Ascending aorta (tissue), 2 donors: Measurements from ENCODE around the gene EPHX1. TPM values are rescaled to one million over a fixed set of nuclear protein-coding genes. Genes with fewer than 3 reads are reported as not detected.

Experiments
- DNase-seq, 2 donors: peaks; one replicate each; pipeline ENCODE4 v3.0.0-alpha.2; 2019; ENCODE audit warnings: low spot score in 2 of 2
- H3K27ac ChIP-seq, 2 donors: fragments of 200-600 bp; sonication (generic); one replicate each; pipeline ENCODE4 v1.5.1; 2016 to 2017; ENCODE audit warnings: mild to moderate bottlenecking in 1 of 2
- H3K27me3 ChIP-seq: fragments of 200-600 bp; sonication (generic); one replicate; pipeline ENCODE4 v1.5.1; 2017
- H3K36me3 ChIP-seq, 2 donors: fragments of 200-600 bp; sonication (generic); one replicate each; pipeline ENCODE4 v1.5.1; 2016
- H3K4me1 ChIP-seq, 2 donors: fragments of 200-600 bp; sonication (generic); one replicate each; pipeline ENCODE4 v1.5.1; 2016 to 2017; ENCODE audit warnings: mild to moderate bottlenecking in 1 of 2
- H3K4me3 ChIP-seq, 2 donors: fragments of 200-600 bp; sonication (generic); one replicate each; pipeline ENCODE4 v1.5.1; 2016 to 2017; ENCODE audit warnings: mild to moderate bottlenecking in 1 of 2
- H3K9me3 ChIP-seq, 2 donors: fragments of 200-600 bp; sonication (generic); one replicate each; pipeline ENCODE4 v1.5.1; 2016
- intact Hi-C: fragments of 100-400 bp; cut with DNase I; formaldehyde crosslinking; loops from one replicate; pipeline ENCODE4 v1.15.1; 2023
- total RNA-seq: library from RNA; depleted of rRNA; stranded (reverse); fragments of >200 nt; gene quantifications from one replicate; pipeline ENCODE4 v1.1.0, GENCODE V29; 2016
- TF ChIP-seq, protein P1 (sequence below), 3 experiments: fragments of 200-600 bp in 2 of 3; fragments of 450-650 bp in 1 of 3; sonication (generic) in 2 of 3; IDR thresholded peaks; one replicate each; pipeline ENCODE4 v1.5.1; 2016 to 2019; ENCODE audit warnings: antibody characterized with exemption in 3 of 3, mild to moderate bottlenecking in 1 of 3, moderate library complexity in 1 of 3

Gene EPHX1
- total RNA-seq, 1 donor from 2014 or later: 127 TPM

DNA sequence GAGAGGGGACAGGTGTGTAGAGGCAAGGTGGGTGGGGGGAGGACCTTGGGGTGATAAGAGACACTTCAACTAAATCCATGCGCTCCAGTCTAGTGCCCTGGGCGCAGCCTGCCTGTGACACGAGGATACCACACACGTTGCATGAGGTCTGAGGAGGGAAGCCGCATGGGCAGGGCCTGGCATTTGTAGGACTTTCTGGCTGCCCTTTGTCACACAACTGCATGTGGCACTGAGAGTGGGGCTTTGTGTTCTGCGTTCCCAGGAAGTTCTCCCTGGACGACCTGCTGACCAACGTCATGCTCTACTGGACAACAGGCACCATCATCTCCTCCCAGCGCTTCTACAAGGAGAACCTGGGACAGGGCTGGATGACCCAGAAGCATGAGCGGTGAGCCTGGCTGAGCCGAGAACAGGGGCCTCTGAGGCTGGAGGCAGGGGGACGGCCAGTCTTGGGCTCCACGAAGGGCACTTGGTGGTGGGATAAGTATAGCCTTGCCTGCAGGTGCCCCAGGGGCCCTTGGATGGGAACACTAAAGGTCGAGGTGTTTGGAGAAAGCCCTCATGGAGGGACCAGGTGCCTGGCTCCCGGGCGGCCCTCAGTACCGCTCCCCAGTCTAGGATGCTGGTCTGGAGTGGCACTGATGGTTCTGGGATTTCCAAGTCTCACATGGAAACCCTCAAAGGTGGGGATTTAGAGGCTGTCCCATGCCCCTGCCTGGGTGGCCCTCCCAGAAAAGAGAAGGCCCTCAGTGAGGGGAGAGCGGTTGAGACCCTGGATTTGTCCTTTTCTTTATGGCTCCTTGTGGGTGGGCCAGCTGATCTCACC, 34.5 kb downstream of the EPHX1 start:
- intact Hi-C loops: loop anchor here (1.0 kb wide), 3 partner anchors 34 to 369 kb away; partner anchors contain the start of gene EPHX1
- peak overlapping the region in 1 of 2 donors; percentile 35 for H3K27ac ChIP-seq
- no peaks in the 10 kb centered on the region for H3K27me3 ChIP-seq
- DNase-seq: no peak
- peaks cover 0 to 2% of the 10 kb centered on the region in 2 donors for H3K4me1 ChIP-seq
- peaks cover 50 to 53% of the 10 kb centered on the region in 2 donors for H3K36me3 ChIP-seq
- H3K9me3 ChIP-seq: no peaks in the 10 kb centered on the region
- TF ChIP-seq, protein P1, sequence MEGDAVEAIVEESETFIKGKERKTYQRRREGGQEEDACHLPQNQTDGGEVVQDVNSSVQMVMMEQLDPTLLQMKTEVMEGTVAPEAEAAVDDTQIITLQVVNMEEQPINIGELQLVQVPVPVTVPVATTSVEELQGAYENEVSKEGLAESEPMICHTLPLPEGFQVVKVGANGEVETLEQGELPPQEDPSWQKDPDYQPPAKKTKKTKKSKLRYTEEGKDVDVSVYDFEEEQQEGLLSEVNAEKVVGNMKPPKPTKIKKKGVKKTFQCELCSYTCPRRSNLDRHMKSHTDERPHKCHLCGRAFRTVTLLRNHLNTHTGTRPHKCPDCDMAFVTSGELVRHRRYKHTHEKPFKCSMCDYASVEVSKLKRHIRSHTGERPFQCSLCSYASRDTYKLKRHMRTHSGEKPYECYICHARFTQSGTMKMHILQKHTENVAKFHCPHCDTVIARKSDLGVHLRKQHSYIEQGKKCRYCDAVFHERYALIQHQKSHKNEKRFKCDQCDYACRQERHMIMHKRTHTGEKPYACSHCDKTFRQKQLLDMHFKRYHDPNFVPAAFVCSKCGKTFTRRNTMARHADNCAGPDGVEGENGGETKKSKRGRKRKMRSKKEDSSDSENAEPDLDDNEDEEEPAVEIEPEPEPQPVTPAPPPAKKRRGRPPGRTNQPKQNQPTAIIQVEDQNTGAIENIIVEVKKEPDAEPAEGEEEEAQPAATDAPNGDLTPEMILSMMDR (IDR thresholded peaks at IDR 0.05): no peak
- H3K4me3 ChIP-seq: no peak overlapping the region

DNA sequence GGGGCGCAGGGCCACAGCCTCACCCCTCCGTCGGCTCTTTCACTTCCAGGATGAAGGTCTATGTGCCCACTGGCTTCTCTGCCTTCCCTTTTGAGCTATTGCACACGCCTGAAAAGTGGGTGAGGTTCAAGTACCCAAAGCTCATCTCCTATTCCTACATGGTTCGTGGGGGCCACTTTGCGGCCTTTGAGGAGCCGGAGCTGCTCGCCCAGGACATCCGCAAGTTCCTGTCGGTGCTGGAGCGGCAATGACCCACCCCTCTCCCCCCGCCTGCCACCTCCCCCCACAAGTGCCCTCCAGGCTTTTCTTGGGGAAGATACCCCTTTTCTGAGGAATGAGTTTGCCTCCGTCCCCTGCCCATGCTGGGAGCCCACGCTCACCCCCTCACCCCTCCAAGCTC, 35.2 kb downstream of the EPHX1 start:
- Histone ChIP-seq H3K27me3 (no peaks in the 10 kb centered on the region), H3K27ac (peak overlapping the region in 1 of 2 donors; percentile 35), H3K4me1 (peaks cover 0 to 2% of the 10 kb centered on the region in 2 donors), H3K4me3 (no peak overlapping the region), H3K36me3 (peaks cover 43 to 47% of the 10 kb centered on the region in 2 donors), H3K9me3 (no peaks in the 10 kb centered on the region)
- TF ChIP-seq, protein P1 (IDR thresholded peaks at IDR 0.05): no peak
- intact Hi-C loops: loop anchor here (1.0 kb wide), 2 partner anchors 67 to 370 kb away; no protein-coding TSS in a partner anchor
- no peak for DNase-seq

DNA sequence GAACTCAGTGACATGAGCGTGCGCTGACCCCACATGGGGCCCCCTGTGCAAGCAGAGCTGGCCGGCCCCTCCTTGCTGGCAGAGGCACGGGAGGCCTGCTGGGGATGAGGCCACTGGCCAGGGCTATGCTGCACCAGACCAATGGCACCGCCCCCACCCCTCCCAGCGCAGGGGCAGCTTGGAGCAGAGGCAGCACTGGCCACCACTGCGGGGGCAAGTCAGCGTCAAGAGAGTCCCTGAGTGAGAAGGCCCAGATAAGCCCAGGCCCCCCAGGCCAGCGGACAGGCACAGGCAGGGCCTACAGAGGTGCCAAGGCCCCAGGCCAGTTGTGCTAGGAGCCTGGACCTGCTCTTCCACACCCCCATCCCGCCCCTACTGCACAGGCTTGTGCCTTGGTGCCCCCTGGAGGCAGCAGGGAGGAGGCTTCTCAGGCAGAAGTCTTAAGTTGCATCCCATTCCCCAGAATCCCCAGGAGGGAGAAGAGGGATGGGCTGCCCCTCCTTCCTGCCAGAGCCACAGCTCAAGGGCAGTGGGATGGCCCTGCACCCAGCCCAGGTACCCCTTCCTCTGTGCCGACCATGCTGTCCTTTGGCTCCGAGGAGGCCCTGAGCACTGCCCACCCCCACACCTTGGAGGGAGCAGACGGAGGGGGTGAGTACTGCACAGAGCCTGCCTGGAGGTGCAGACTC, 35.8 kb downstream of the EPHX1 start:
- DNase-seq: peak in 1 of 2 donors; percentile 89
- intact Hi-C loops: loop anchor here (1.0 kb wide), 2 partner anchors 67 to 370 kb away; no protein-coding TSS in a partner anchor
- Histone ChIP-seq H3K36me3 (peaks cover 39 to 42% of the 10 kb centered on the region in 2 donors), H3K9me3 (no peaks in the 10 kb centered on the region), H3K4me3 (no peak overlapping the region), H3K27me3 (no peaks in the 10 kb centered on the region), H3K4me1 (peaks cover 0 to 2% of the 10 kb centered on the region in 2 donors), H3K27ac (peak overlapping the region in 1 of 2 donors; percentile 35)
- TF ChIP-seq, protein P1 (IDR thresholded peaks at IDR 0.05): peak; percentile 71 to 85 (median 81)

DNA sequence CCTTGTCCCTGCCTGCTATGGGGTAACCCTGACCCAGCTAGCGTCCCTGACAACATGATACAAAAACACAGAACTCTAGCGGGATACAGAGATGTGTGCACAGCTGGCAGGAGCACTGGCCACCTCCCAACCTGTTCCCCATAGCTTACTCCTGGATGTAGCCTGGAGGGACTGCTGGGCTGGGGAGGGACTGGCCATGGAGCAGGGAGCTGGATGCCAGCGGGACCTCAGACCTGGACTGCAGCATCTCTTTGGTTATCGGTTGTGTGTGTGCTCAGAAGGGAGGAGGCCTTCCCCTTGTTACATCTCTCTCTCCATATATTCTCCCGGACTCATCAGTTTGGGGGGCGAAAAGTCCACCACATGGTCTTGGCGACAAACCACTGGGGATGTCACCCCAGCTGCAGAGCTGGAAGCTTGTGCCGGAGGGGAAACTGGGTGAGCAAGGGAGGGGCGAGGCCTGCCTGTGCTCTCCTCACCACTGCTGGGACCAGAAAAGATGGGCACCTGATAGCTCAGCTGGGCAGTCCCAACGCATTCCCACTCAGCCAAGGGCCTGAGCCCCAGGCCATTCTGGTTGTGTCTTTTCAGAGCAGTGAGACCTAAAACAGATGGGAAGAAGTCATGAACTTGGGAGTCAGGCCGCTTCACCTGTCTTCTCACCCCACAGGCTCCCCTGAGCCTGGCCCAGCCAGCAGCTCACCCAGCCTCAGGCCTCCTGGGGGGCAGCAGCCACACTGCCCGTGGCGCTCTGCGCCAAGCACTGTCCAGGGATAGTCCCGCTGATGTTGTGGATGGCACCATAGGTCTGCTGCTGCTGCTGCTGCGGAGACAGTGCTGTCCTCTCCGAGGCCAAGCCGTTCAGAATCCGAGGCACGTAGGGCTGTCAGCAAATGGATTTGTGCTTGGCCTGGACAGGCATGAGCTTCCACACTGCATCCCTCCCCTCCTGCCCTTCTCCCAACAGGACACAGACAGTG, 36.7 kb downstream of the EPHX1 start:
- no peak overlapping the region for H3K27ac ChIP-seq

More for the DNA sequence above, 36.7 kb downstream of the EPHX1 start:
- DNase-seq: no peak
- TF ChIP-seq, protein P1 (IDR thresholded peaks at IDR 0.05): no peak
- peaks cover 0 to 2% of the 10 kb centered on the region in 2 donors for H3K4me1 ChIP-seq
- no peak overlapping the region for H3K4me3 ChIP-seq
- no peaks in the 10 kb centered on the region for H3K27me3 ChIP-seq
- H3K9me3 ChIP-seq: no peaks in the 10 kb centered on the region
- intact Hi-C loops: no loop called here
- H3K36me3 ChIP-seq: peaks cover 44 to 51% of the 10 kb centered on the region in 2 donors
